ENCODE results near the gene BEST3. TPM values are rescaled to one million over a fixed set of nuclear protein-coding genes. Genes with fewer than 3 reads are reported as not detected.

BEST3 gene
- total and polyA plus RNA-seq, 2 donors (not counting 1 experiment from before 2014, with no cell fraction given): not detected

DNA sequence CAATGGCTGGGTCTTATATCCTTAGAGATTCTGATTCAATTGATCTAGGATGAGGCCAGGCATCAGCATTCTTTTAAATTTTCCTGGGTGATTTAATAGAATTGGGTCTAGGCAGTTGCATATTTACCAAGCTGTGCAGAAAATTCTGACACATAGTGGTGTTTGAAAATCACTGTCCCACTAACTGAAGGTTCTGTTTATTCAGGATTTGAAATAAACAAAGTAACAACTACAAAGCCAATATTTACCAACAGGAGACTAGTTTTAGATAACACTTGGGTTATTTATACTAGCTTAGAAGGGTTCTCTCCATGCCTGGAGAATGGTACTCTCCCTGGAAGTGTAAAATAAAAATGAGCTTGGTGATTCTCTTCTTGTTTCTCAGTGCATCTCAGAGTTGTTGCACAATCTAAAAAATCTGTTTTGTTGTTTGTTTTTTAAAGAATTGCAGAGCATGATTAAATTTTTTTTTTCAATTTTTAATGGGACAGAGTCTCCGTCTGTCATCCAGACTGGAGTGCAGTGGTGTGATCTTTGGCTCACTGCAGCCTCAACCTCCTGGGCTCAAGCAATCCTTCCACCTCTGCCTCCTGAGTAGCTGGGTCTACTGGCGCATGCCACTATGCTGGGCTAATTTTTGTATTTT lies 16.9 kb downstream of the BEST3 start:
- no peaks in the 10 kb centered on the region for H3K4me1 ChIP-seq (ENCODE audit: control insufficient read depth, extremely low read depth, insufficient read depth, low read length)
- no peak for DNase-seq (ENCODE audit: low read depth in 2 of 2)
- no peaks in the 10 kb centered on the region for H3K9me3 ChIP-seq (ENCODE audit: control insufficient read depth, insufficient read depth, low read depth, low read length)
- no peak overlapping the region for H3K4me3 ChIP-seq (replicated peaks in 1 of 4; ENCODE audit: control extremely low read depth in 1 of 4, insufficient read depth in 1 of 4, low read depth in 3 of 4, low read length in 4 of 4)
- no peak overlapping the region for H3K9ac ChIP-seq (ENCODE audit: insufficient read depth, low read length)
- TF ChIP-seq, protein P1, sequence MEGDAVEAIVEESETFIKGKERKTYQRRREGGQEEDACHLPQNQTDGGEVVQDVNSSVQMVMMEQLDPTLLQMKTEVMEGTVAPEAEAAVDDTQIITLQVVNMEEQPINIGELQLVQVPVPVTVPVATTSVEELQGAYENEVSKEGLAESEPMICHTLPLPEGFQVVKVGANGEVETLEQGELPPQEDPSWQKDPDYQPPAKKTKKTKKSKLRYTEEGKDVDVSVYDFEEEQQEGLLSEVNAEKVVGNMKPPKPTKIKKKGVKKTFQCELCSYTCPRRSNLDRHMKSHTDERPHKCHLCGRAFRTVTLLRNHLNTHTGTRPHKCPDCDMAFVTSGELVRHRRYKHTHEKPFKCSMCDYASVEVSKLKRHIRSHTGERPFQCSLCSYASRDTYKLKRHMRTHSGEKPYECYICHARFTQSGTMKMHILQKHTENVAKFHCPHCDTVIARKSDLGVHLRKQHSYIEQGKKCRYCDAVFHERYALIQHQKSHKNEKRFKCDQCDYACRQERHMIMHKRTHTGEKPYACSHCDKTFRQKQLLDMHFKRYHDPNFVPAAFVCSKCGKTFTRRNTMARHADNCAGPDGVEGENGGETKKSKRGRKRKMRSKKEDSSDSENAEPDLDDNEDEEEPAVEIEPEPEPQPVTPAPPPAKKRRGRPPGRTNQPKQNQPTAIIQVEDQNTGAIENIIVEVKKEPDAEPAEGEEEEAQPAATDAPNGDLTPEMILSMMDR (conservative IDR thresholded peaks at IDR 0.05 in 1 of 2, IDR thresholded peaks at IDR 0.05 in 1 of 2; ENCODE audit: low read depth in 1 of 2, low read length in 2 of 2): no peak
- TF ChIP-seq EZH2 (IDR thresholded peaks at IDR 0.05; ENCODE audit: low read length, missing control alignments): no peak
- no peaks in the 10 kb centered on the region for H3K79me2 ChIP-seq (ENCODE audit: control insufficient read depth, insufficient read depth, low read length)
- H3K4me2 ChIP-seq (ENCODE audit: extremely low read depth, insufficient read depth, low read length): no peak overlapping the region
- H3K36me3 ChIP-seq (ENCODE audit: control insufficient read depth, insufficient read depth, low read length): no peaks in the 10 kb centered on the region
- H3K27ac ChIP-seq (ENCODE audit: insufficient read depth, low read length): no peak overlapping the region
- no peaks in the 10 kb centered on the region for H4K20me1 ChIP-seq (ENCODE audit: control insufficient read depth, extremely low read depth, insufficient read depth, low read length)
- no peak overlapping the region for H2AFZ ChIP-seq (ENCODE audit: low read length)
- H3K27me3 ChIP-seq (ENCODE audit: control insufficient read depth, insufficient read depth, low read length): no peaks in the 10 kb centered on the region

DNA sequence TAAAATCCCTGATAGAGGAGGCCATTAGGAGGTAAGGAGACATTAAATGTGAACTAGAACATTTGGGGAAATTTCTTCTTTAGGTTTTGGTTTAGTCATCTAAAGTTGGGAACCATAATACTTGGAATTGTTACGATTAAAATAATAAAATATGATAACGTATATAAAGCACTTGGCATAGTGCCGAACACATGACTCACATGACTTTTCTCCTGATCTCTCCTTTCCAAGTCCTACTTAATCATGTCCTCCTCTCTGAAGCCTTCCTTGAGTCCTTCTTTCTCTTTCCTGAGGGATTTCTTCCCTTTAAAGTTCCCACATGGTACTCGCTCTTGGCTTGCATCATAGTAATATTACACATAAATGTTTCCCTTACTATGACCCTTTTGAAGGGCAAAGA lies 20.0 kb downstream of the BEST3 start:
- no peaks in the 10 kb centered on the region for H4K20me1 ChIP-seq (ENCODE audit: control insufficient read depth, extremely low read depth, insufficient read depth, low read length)
- H3K4me2 ChIP-seq (ENCODE audit: extremely low read depth, insufficient read depth, low read length): no peak overlapping the region
- peak in 1 of 2 donors; percentile 36 for DNase-seq (ENCODE audit: low read depth in 2 of 2)
- H2AFZ ChIP-seq (ENCODE audit: low read length): no peak overlapping the region
- no peak overlapping the region for H3K4me3 ChIP-seq (replicated peaks in 1 of 4; ENCODE audit: control extremely low read depth in 1 of 4, insufficient read depth in 1 of 4, low read depth in 3 of 4, low read length in 4 of 4)
- no peaks in the 10 kb centered on the region for H3K4me1 ChIP-seq (ENCODE audit: control insufficient read depth, extremely low read depth, insufficient read depth, low read length)
- H3K9ac ChIP-seq (ENCODE audit: insufficient read depth, low read length): no peak overlapping the region
- no peak overlapping the region for H3K27ac ChIP-seq (ENCODE audit: insufficient read depth, low read length)
- no peaks in the 10 kb centered on the region for H3K27me3 ChIP-seq (ENCODE audit: control insufficient read depth, insufficient read depth, low read length)
- TF ChIP-seq, protein P1 (conservative IDR thresholded peaks at IDR 0.05 in 1 of 2, IDR thresholded peaks at IDR 0.05 in 1 of 2; ENCODE audit: low read depth in 1 of 2, low read length in 2 of 2): no peak
- TF ChIP-seq EZH2 (IDR thresholded peaks at IDR 0.05; ENCODE audit: low read length, missing control alignments): no peak
- no peaks in the 10 kb centered on the region for H3K9me3 ChIP-seq (ENCODE audit: control insufficient read depth, insufficient read depth, low read depth, low read length)
- no peaks in the 10 kb centered on the region for H3K36me3 ChIP-seq (ENCODE audit: control insufficient read depth, insufficient read depth, low read length)
- H3K79me2 ChIP-seq (ENCODE audit: control insufficient read depth, insufficient read depth, low read length): no peaks in the 10 kb centered on the region

DNA sequence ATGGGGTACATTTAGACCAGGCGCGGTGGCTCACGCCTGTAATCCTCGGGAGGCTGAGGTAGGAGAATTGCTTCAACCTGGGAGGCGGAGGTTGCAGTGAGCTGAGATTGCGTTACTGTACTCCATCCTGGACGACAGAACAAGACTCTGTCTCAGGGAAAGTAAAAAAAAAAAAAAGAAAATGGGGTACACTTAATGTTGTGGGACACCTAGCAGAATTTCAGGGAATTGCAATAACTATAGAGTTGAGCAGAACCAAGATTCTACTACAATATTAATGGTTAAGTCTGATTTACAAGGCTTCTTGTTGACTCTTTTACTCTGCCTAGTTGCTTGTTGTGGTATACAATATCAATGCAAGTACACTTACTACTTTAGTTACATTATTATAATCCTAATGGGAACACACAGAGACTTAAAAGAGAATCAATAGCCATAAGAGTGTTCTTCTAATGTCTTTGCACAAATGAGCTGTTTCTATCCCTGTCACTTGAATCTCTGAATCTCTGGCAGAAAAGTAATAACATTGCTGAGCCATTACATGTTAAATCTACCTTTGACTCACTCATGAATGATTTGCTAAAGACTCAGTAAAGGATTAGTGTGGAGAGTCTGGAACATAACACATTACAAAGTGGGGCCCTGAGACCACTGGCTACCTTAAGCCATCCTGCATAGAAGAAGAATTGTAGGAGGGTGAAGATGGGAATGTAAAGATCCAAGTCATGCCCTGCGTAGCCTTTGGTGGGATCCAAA lies 22.7 kb downstream of the BEST3 start:
- Histone ChIP-seq H3K9me3 (ENCODE audit: control insufficient read depth, insufficient read depth, low read depth, low read length) (no peaks in the 10 kb centered on the region), H3K79me2 (ENCODE audit: control insufficient read depth, insufficient read depth, low read length) (no peaks in the 10 kb centered on the region), H3K27me3 (ENCODE audit: control insufficient read depth, insufficient read depth, low read length) (no peaks in the 10 kb centered on the region), H3K9ac (ENCODE audit: insufficient read depth, low read length) (no peak overlapping the region), H4K20me1 (ENCODE audit: control insufficient read depth, extremely low read depth, insufficient read depth, low read length) (no peaks in the 10 kb centered on the region), H3K4me1 (ENCODE audit: control insufficient read depth, extremely low read depth, insufficient read depth, low read length) (no peaks in the 10 kb centered on the region), H3K27ac (ENCODE audit: insufficient read depth, low read length) (no peak overlapping the region), H3K36me3 (ENCODE audit: control insufficient read depth, insufficient read depth, low read length) (no peaks in the 10 kb centered on the region), H2AFZ (ENCODE audit: low read length) (no peak overlapping the region), H3K4me3 (replicated peaks in 1 of 4; ENCODE audit: control extremely low read depth in 1 of 4, insufficient read depth in 1 of 4, low read depth in 3 of 4, low read length in 4 of 4) (no peak overlapping the region), H3K4me2 (ENCODE audit: extremely low read depth, insufficient read depth, low read length) (no peak overlapping the region)
- no peak for TF ChIP-seq EZH2 (IDR thresholded peaks at IDR 0.05; ENCODE audit: low read length, missing control alignments)
- TF ChIP-seq, protein P1 (conservative IDR thresholded peaks at IDR 0.05 in 1 of 2, IDR thresholded peaks at IDR 0.05 in 1 of 2; ENCODE audit: low read depth in 1 of 2, low read length in 2 of 2): no peak
- peak in 1 of 2 donors; percentile 18 for DNase-seq (ENCODE audit: low read depth in 2 of 2)

Data from fibroblast of lung (primary cell).